ENCODE measurements around the gene PHF20. TPM values are rescaled to one million over a fixed set of nuclear protein-coding genes. Genes with fewer than 3 reads are reported as not detected.

PHF20 gene
- total and polyA plus RNA-seq, 2 of the 8 experiments (the other 6 are each of a cell fraction or from before 2014, with no cell fraction given), result 25.6 to 70.1 TPM

- 90% methylated on average over 2 of the region's 2 CpGs; no CpG with 5 or more reads in 1 of the 2 experiments for WGBS, 2 experiments (ENCODE audit: extremely low coverage in 1 of 2, insufficient coverage in 1 of 2, insufficient read length in 1 of 2, insufficient replicate concordance in 2 of 2, low coverage in 1 of 2, low lambda C conversion rate in 2 of 2, missing lambda C conversion rate in 1 of 2)
- Histone ChIP-seq H2BK5ac (ENCODE audit: low read depth, low read length) (no peak overlapping the region), H2AK5ac (ENCODE audit: low read depth, low read length) (no peak overlapping the region), H2BK15ac (ENCODE audit: low read length) (no peak overlapping the region), H3K27me3 (replicated peaks in 1 of 4; ENCODE audit: control insufficient read depth in 3 of 4, extremely low read depth in 1 of 4, insufficient read depth in 3 of 4, low read length in 3 of 4) (no peaks in the 10 kb centered on the region; a peak in 1 of 7 replicates), H3K56ac (replicated peaks; ENCODE audit: insufficient read length, low read depth, low read length) (no peak overlapping the region), H3K4me3 (ENCODE audit: extremely low read depth in 1 of 4, insufficient read depth in 2 of 4, low read depth in 3 of 4, low read length in 4 of 4) (no peak overlapping the region), H3K14ac (ENCODE audit: insufficient read length) (no peak overlapping the region), H2BK20ac (ENCODE audit: low read length) (no peak overlapping the region), H3K23me2 (ENCODE audit: low read depth, low read length) (no peaks in the 10 kb centered on the region), H3K23ac (ENCODE audit: insufficient read length) (no peak overlapping the region), H4K91ac (replicated peaks; ENCODE audit: insufficient read length, low read length) (no peak overlapping the region), H4K20me1 (replicated peaks in 1 of 2; ENCODE audit: control insufficient read depth in 1 of 2, insufficient read depth in 2 of 2, low read length in 2 of 2) (no peaks in the 10 kb centered on the region), H4K5ac (ENCODE audit: insufficient read length, low read depth, low read length) (no peak overlapping the region), H3K36me3 (ENCODE audit: control insufficient read depth in 2 of 4, insufficient read depth in 4 of 4, low read length in 3 of 4) (no peaks in the 10 kb centered on the region), H3K18ac (ENCODE audit: extremely low read depth, low read length) (no peak overlapping the region), H3K4ac (replicated peaks; ENCODE audit: insufficient read length, low read depth, low read length) (no peak overlapping the region), H3K27ac (ENCODE audit: low read depth, low read length) (no peak overlapping the region), H3K9me3 (ENCODE audit: insufficient read depth in 2 of 2, low read depth in 1 of 2, low read length in 1 of 2) (no peaks in the 10 kb centered on the region), H4K8ac (ENCODE audit: extremely low read depth, insufficient read depth, low read length) (no peak overlapping the region; the same call in 1 of the 2 replicates), H2BK120ac (replicated peaks; ENCODE audit: low read depth, low read length) (no peak overlapping the region), H3K79me1 (ENCODE audit: low read depth, low read length) (no peaks in the 10 kb centered on the region), H2BK12ac (ENCODE audit: low read depth, low read length) (no peak overlapping the region), H3K4me2 (ENCODE audit: insufficient read depth in 1 of 2, low read depth in 2 of 2, low read length in 2 of 2) (no peak overlapping the region), H3K9ac (replicated peaks in 1 of 4; ENCODE audit: extremely low read depth in 1 of 4, low read depth in 3 of 4, low read length in 3 of 4) (no peak overlapping the region), H3K4me1 (replicated peaks in 1 of 4; ENCODE audit: control insufficient read depth in 3 of 4, insufficient read depth in 4 of 4, low read length in 3 of 4) (no peaks in the 10 kb centered on the region; a peak in 1 of 7 replicates), H2AFZ (ENCODE audit: low read length) (no peak overlapping the region), H3K79me2 (ENCODE audit: control insufficient read depth in 1 of 2, insufficient read depth in 2 of 2, low read length in 2 of 2) (no peaks in the 10 kb centered on the region)
- DNase-seq (ENCODE audit: low read depth in 1 of 2, low spot score in 2 of 2) (no peak), FAIRE-seq (no peak)
- ChIA-PET CTCF (ENCODE audit: partially characterized antibody) (interaction anchor here (2.9 to 10.3 kb wide), 2 partner anchors 6 to 31 kb away, joined by 11 to 138 read pairs; partner anchors contain the start of gene SCAND1), POLR2A (ENCODE audit: partially characterized antibody) (no interaction called here)
- TF ChIP-seq SIN3A (conservative IDR thresholded peaks at IDR 0.05 in 1 of 2, IDR thresholded peaks at IDR 0.05 in 1 of 2; ENCODE audit: low read depth in 1 of 2, low read length in 2 of 2), result no peak
- no peak for TF ChIP-seq CTCF (IDR thresholded peaks at IDR 0.05; ENCODE audit: control extremely low read depth in 1 of 3, insufficient read depth in 1 of 3, low read depth in 1 of 3, low read length in 3 of 3)
- no peak for TF ChIP-seq HDAC6 (IDR thresholded peaks at IDR 0.05; ENCODE audit: low read depth, low read length)
- TF ChIP-seq YY1 (IDR thresholded peaks at IDR 0.05; ENCODE audit: low read depth, low read length), result no peak
- TF ChIP-seq EZH2 (IDR thresholded peaks at IDR 0.05; ENCODE audit: low read depth, low read length, severe bottlenecking), result no peak
- TF ChIP-seq RAD21 (IDR thresholded peaks at IDR 0.05 in 1 of 2, conservative IDR thresholded peaks at IDR 0.05 in 1 of 2; ENCODE audit: low read depth in 2 of 2, low read length in 2 of 2), result no peak
- no peak for TF ChIP-seq SRF (IDR thresholded peaks at IDR 0.05; ENCODE audit: low read depth, low read length)
- TF ChIP-seq ZNF274 (IDR thresholded peaks at IDR 0.05; ENCODE audit: borderline replicate concordance, extremely low read depth, low read length), result no peak
- no peak for TF ChIP-seq KDM1A (IDR thresholded peaks at IDR 0.05; ENCODE audit: borderline replicate concordance, low read length)
- no peak for TF ChIP-seq SAP30 (IDR thresholded peaks at IDR 0.05; ENCODE audit: insufficient read depth, insufficient replicate concordance, low read length)
Measured at GRCh38 chr20:35985806-35986205, 214.0 kb downstream of the PHF20 start.
